K562 (cell line): ENCODE measurements around the gene ZSWIM6. TPM values are rescaled to one million over a fixed set of nuclear protein-coding genes. Genes with fewer than 3 reads are reported as not detected.

ENCODE experiments used
- ATAC-seq: fragments of 200-7000 bp; cut with Tn5 transposase; 3 replicates; pipeline ENCODE4 v1.9.1; 2020; ENCODE audit warnings: moderate library complexity
- BruUV-seq: library from RNA; stranded (reverse); fragments of 400-500 nt; replicated peaks from 2 replicates; lab custom pipeline; 2021; lab: Mats Ljungman, UMichigan
- CTCF ChIA-PET: fragments of 300-600 bp; formaldehyde crosslinking; extraction: SDS; loops from one replicate; lab custom pipeline; 2021; ENCODE audit warnings: low intra/inter-chr PET ratio; lab: Yijun Ruan, JAX
- POLR2A ChIA-PET: fragments of 300-600, 350-650 bp; sonication (Branson Sonifier 250); formaldehyde crosslinking; extraction: SDS; loops from one replicate; lab custom pipeline; 2021; ENCODE audit warnings: antibody characterized with exemption, inconsistent platforms; lab: Yijun Ruan, JAX
- DNase-seq, 4 experiments: peaks; one replicate each; pipeline versions ENCODE4 v3.0.0 to v3.0.0-alpha.2; 2011 to 2018; ENCODE audit warnings: low spot score in 3 of 4, mixed read lengths in 3 of 4; ENCODE audit errors: extremely low read depth in 1 of 4
- FAIRE-seq: peaks from 2 replicates; lab custom pipeline; 2011; peaks lifted over from hg19 to GRCh38; lab: Jason Lieb, UNC
- H2AFZ ChIP-seq: 2 replicates; pipeline ENCODE4 v1.6.0; 2011; ENCODE audit warnings: low read depth, low read length, control low read depth, inconsistent platforms
- H3K27ac ChIP-seq: fragments of 200-600 bp; 3 replicates; pipeline ENCODE4 v1.8.0; 2011; ENCODE audit warnings: low read depth, mild to moderate bottlenecking, control low read depth, inconsistent platforms, low read length, moderate library complexity, mixed read lengths; ENCODE audit errors: extremely low read depth
- H3K27me3 ChIP-seq, 2 experiments: fragments of 300-600 bp in 1 of 2; 2 replicates in 1 of 2; 3 replicates in 1 of 2; pipeline versions ENCODE4 v1.6.0 to v1.8.0; 2011; ENCODE audit warnings: inconsistent platforms in 2 of 2, low read length in 2 of 2, mild to moderate bottlenecking in 1 of 2, mixed read lengths in 1 of 2, moderate library complexity in 1 of 2; ENCODE audit not compliant: control insufficient read depth in 2 of 2, insufficient read depth in 2 of 2
- H3K36me3 ChIP-seq: fragments of 300-600 bp; 3 replicates; pipeline ENCODE4 v1.8.0; 2011; ENCODE audit warnings: mild to moderate bottlenecking, low read length, inconsistent platforms; ENCODE audit not compliant: control insufficient read depth, insufficient read depth
- H3K4me1 ChIP-seq, 2 experiments: fragments of 200-600 bp in 1 of 2; replicated peaks in 1 of 2; 2 replicates in 1 of 2; 3 replicates in 1 of 2; pipeline versions ENCODE4 v1.5.1 to v1.8.0; 2011; ENCODE audit warnings: inconsistent platforms in 2 of 2, low read length in 2 of 2, mild to moderate bottlenecking in 1 of 2, mixed read lengths in 1 of 2, moderate library complexity in 1 of 2; ENCODE audit not compliant: control insufficient read depth in 2 of 2, insufficient read depth in 2 of 2
- H3K4me2 ChIP-seq: 2 replicates; pipeline ENCODE4 v1.6.1; 2011; ENCODE audit warnings: low read length, control low read depth, inconsistent platforms, mixed read lengths; ENCODE audit not compliant: insufficient read depth
- H3K4me3 ChIP-seq: fragments of 200-600 bp; sonication (generic), shearing (Covaris generic); 2 replicates; pipeline ENCODE4 v1.5.1; 2016; ENCODE audit warnings: control low read depth, inconsistent platforms
- H3K79me2 ChIP-seq: fragments of 200-600 bp; 3 replicates; pipeline ENCODE4 v1.8.0; 2011; ENCODE audit warnings: low read length, inconsistent platforms; ENCODE audit not compliant: control insufficient read depth, insufficient read depth
- H3K9ac ChIP-seq, 2 experiments: 2 replicates each; pipeline versions ENCODE4 v1.6.0 to v1.6.1; 2011; ENCODE audit warnings: low read depth in 2 of 2, low read length in 2 of 2, control low read depth in 1 of 2, inconsistent platforms in 1 of 2, mild to moderate bottlenecking in 1 of 2, mixed read lengths in 1 of 2; ENCODE audit not compliant: insufficient read depth in 1 of 2
- H3K9me1 ChIP-seq: one replicate; pipeline ENCODE4 v1.6.0; 2011; ENCODE audit warnings: inconsistent platforms, mild to moderate bottlenecking, low read length, moderate library complexity; ENCODE audit not compliant: control insufficient read depth, insufficient read depth
- H3K9me3 ChIP-seq: replicated peaks from 2 replicates; pipeline ENCODE4 v1.5.1; 2011; ENCODE audit warnings: low read depth, low read length, inconsistent platforms; ENCODE audit not compliant: control insufficient read depth, insufficient read depth
- H4K20me1 ChIP-seq: replicated peaks from 2 replicates; pipeline ENCODE4 v1.6.1; 2011; ENCODE audit warnings: low read length, inconsistent platforms, mixed read lengths; ENCODE audit not compliant: control insufficient read depth, insufficient read depth
- BRF2 ChIP-seq: IDR thresholded peaks from 3 replicates; pipeline ENCODE4 v1.6.1; 2011; ENCODE audit warnings: borderline replicate concordance, mild to moderate bottlenecking; ENCODE audit not compliant: insufficient read length, insufficient read depth
- C11orf30 ChIP-seq: fragments of 450-650 bp; IDR thresholded peaks from 2 replicates; pipeline ENCODE4 v1.6.1; 2016; ENCODE audit warnings: low read depth, mild to moderate bottlenecking
- HDAC2 ChIP-seq: fragments of 450-650 bp; IDR thresholded peaks from 2 replicates; pipeline ENCODE4 v1.6.1; 2016; ENCODE audit warnings: mild to moderate bottlenecking
- RCOR1 ChIP-seq, 2 experiments: IDR thresholded peaks; 2 replicates each; pipeline ENCODE4 v1.6.1; 2012; ENCODE audit warnings: low read depth in 2 of 2, low read length in 2 of 2, borderline replicate concordance in 1 of 2, improper control_type of control experiment in 1 of 2
- ZBTB1 ChIP-seq: sonication (generic); formaldehyde crosslinking; IDR thresholded peaks from 2 replicates; pipeline ENCODE4 v1.8.1; 2023; ENCODE audit warnings: missing genetic modification reagents, low read depth, mild to moderate bottlenecking, borderline replicate concordance
- ZNF121 ChIP-seq: sonication (generic); formaldehyde crosslinking; conservative IDR thresholded peaks from 2 replicates; pipeline ENCODE4 v1.8.0; 2022; ENCODE audit warnings: missing genetic modification reagents
- WGBS: fragments of 100-300 bp; shearing (Covaris generic); methylation state at CpG from one replicate; pipeline ENCODE4 v1.1.6; 2016; ENCODE audit warnings: low coverage, mixed read lengths; ENCODE audit not compliant: insufficient coverage; ENCODE audit errors: missing lambda C conversion rate; 5-methylcytosine and 5-hydroxymethylcytosine counted together
- in situ Hi-C: fragments of 300-500 bp; cut with MboI; formaldehyde crosslinking; loops from 4 replicates; pipeline ENCODE4 v1.15.0; 2018; ENCODE audit warnings: inconsistent platforms, mixed read lengths
- intact Hi-C: fragments of 100-400 bp; cut with micrococcal nuclease; formaldehyde crosslinking; loops from 2 replicates; pipeline ENCODE4 v1.14.2; 2022
- polyA plus RNA-seq, 8 experiments: library from polyadenylated mRNA; depleted of rRNA in 4 of 8; stranded (reverse) in 5 of 8; unstranded in 3 of 8; fragments of >200 nt; fragmentation: Nextera tagmentation in 2 of 8; fragmentation: Illumina TruSeq in 1 of 8; extraction: Ambion mirVana in 2 of 8; extraction: Trizol in 1 of 8; gene quantifications; 2 replicates each; pipeline versions ENCODE4 v1.2.1 to v1.2.3, GENCODE V29; 2011 to 2014; ENCODE audit warnings: inconsistent platforms in 1 of 8, missing spikeins in 1 of 8
- total RNA-seq, 7 experiments: library from RNA; depleted of rRNA in 6 of 7; stranded (reverse); fragments of >200 nt in 6 of 7; fragmentation: Illumina TruSeq in 2 of 7; extraction: Trizol in 2 of 7; gene quantifications; 2 replicates each; pipeline versions ENCODE4 v1.2.1 to v1.2.3, GENCODE V29; 2011 to 2021; ENCODE audit warnings: low replicate concordance in 1 of 7

The ZSWIM6 gene
- total and polyA plus RNA-seq, 9 of the 15 experiments (the other 6 are each of a cell fraction or from before 2014, with no cell fraction given), result 0.81 to 3.2 (median 2.0) TPM

GRCh38 chr5:61371474-61371873 is 39.4 kb downstream of the ZSWIM6 start:
- POLR2A ChIA-PET, result no interaction called here
- DNase-seq (no peak), FAIRE-seq (no peak), ATAC-seq (no peak)
- Histone ChIP-seq H3K36me3 (no peaks in the 10 kb centered on the region), H4K20me1 (no peaks in the 10 kb centered on the region), H3K4me3 (no peak overlapping the region), H3K4me2 (no peak overlapping the region), H3K9ac (no peak overlapping the region), H2AFZ (no peak overlapping the region), H3K79me2 (no peaks in the 10 kb centered on the region), H3K9me1 (no peaks in the 10 kb centered on the region), H3K27ac (no peak overlapping the region), H3K27me3 (no peaks in the 10 kb centered on the region; a peak in 1 of 5 replicates)
- WGBS, result 3% methylated on average over 5 of the region's 5 CpGs
- intact Hi-C loops, result no loop called here
- in situ Hi-C loops, result no loop called here
- CTCF ChIA-PET, result no interaction called here
- BruUV-seq, result no TSS peak
- TF ChIP-seq C11orf30 (no peak), ZBTB1 (CRISPR knock-in tag) (no peak), BRF2 (no peak), ZNF121 (CRISPR knock-in tag) (no peak), HDAC2 (no peak), RCOR1 (IDR thresholded peaks at IDR 0.05; ENCODE audit: borderline replicate concordance in 1 of 2, low read depth in 2 of 2, low read length in 2 of 2) (no peak)
- TF ChIP-seq, all 486 proteins: peak for 0
- H3K4me1 ChIP-seq, result no peaks in the 10 kb centered on the region
- H3K9me3 ChIP-seq, result no peaks in the 10 kb centered on the region
